ENCODE data around the gene DDX23.

DNA sequence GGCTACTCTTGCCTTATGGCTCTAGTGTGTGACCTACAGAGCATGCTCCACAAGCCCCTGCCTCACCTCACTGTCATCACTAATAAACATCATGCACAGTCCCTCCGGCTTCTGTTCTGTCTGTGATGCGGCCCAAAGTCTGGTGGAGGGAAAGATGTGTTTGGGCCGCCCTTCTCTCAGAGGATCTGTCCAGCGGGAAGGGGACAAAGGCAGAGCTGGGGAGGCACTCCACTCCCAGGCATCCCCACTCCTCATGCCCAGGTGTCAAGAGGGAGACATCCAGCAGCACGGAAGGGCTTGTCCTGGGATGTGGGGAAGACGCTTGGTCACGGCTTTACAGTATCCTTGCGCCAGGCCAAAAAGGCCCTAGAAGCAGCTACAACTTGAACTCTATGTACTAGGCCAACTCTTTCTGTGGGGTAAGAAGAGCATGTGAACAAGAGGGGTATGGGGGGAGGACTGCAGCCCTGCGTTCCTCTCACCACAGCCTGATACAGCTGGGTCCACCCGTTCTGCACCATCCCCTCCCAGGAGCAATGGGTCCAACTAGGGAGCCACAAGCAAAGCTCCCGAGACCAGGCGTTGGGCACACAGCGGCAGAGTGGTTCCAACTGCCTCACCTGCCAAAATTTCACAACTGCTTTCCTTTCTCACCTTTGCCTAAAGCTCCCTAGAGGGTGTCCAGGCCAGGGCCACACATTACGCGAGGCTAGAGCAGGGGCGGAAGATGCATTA, 23.0 kb downstream of the DDX23 start:
- no peak for TF ChIP-seq ZNF121 (CRISPR knock-in tag; IDR thresholded peaks at IDR 0.05)
- no peak for TF ChIP-seq CDX4 (CRISPR knock-in tag; IDR thresholded peaks at IDR 0.05; ENCODE audit: borderline replicate concordance)
- no peak for TF ChIP-seq JAZF1 (CRISPR knock-in tag; IDR thresholded peaks at IDR 0.05)
- TF ChIP-seq, protein P1, sequence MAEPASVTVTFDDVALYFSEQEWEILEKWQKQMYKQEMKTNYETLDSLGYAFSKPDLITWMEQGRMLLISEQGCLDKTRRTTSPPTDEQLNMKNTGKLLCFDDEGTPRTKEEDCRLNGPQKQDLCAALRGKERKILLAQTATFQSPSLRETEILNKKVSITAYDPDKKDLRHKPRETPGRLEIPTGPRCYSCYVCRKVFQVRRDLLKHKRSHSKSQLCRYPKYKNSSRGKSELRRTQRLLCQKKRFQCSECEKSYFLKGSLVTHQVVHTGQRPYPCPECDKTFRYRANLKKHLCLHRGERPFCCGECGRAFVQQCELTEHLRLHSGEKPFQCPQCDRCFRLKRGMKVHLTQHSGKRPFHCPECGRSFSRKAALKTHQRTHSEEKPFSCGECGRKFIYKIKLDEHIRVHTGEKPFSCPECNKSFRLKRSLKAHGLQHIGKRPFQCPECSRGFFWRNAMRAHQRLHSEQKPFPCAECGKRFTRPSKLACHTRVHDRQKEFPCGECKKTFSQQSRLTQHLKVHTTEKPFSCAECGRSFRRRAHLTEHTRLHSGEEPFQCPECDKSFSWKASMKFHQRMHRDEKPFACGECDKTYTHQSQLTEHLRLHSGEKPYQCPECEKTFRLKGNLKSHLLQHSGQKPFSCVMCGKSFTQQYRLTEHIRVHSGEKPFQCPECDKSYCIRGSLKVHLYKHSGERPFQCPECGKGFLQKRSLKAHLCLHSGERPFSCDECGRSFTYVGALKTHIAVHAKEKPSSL (CRISPR knock-in tag; conservative IDR thresholded peaks at IDR 0.05), result no peak
- no peak for TF ChIP-seq CTCF (IDR thresholded peaks at IDR 0.05)
- TF ChIP-seq ZNF416 (CRISPR knock-in tag; IDR thresholded peaks at IDR 0.05), result no peak
- no peak for TF ChIP-seq E2F4 (CRISPR knock-in tag; IDR thresholded peaks at IDR 0.05; ENCODE audit: borderline replicate concordance, low read depth)
- TF ChIP-seq ZNF138 (CRISPR knock-in tag; conservative IDR thresholded peaks at IDR 0.05), result no peak
- TF ChIP-seq, protein P2, sequence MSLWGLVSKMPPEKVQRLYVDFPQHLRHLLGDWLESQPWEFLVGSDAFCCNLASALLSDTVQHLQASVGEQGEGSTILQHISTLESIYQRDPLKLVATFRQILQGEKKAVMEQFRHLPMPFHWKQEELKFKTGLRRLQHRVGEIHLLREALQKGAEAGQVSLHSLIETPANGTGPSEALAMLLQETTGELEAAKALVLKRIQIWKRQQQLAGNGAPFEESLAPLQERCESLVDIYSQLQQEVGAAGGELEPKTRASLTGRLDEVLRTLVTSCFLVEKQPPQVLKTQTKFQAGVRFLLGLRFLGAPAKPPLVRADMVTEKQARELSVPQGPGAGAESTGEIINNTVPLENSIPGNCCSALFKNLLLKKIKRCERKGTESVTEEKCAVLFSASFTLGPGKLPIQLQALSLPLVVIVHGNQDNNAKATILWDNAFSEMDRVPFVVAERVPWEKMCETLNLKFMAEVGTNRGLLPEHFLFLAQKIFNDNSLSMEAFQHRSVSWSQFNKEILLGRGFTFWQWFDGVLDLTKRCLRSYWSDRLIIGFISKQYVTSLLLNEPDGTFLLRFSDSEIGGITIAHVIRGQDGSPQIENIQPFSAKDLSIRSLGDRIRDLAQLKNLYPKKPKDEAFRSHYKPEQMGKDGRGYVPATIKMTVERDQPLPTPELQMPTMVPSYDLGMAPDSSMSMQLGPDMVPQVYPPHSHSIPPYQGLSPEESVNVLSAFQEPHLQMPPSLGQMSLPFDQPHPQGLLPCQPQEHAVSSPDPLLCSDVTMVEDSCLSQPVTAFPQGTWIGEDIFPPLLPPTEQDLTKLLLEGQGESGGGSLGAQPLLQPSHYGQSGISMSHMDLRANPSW (CRISPR knock-in tag; conservative IDR thresholded peaks at IDR 0.05; ENCODE audit: low read depth), result no peak
- TF ChIP-seq, protein P3, sequence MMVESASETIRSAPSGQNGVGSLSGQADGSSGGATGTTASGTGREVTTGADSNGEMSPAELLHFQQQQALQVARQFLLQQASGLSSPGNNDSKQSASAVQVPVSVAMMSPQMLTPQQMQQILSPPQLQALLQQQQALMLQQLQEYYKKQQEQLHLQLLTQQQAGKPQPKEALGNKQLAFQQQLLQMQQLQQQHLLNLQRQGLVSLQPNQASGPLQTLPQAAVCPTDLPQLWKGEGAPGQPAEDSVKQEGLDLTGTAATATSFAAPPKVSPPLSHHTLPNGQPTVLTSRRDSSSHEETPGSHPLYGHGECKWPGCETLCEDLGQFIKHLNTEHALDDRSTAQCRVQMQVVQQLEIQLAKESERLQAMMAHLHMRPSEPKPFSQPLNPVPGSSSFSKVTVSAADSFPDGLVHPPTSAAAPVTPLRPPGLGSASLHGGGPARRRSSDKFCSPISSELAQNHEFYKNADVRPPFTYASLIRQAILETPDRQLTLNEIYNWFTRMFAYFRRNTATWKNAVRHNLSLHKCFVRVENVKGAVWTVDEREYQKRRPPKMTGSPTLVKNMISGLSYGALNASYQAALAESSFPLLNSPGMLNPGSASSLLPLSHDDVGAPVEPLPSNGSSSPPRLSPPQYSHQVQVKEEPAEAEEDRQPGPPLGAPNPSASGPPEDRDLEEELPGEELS (CRISPR knock-in tag; IDR thresholded peaks at IDR 0.05), result no peak
- no peak for TF ChIP-seq NR1H2 (CRISPR knock-in tag; IDR thresholded peaks at IDR 0.05)
- no peak for TF ChIP-seq USF2 (CRISPR knock-in tag; IDR thresholded peaks at IDR 0.05)

All from WTC11 (cell line).